GM23248 (cell line): Measurements from ENCODE around the gene OR1N2. TPM values are rescaled to one million over a fixed set of nuclear protein-coding genes. Genes with fewer than 3 reads are reported as not detected.

ENCODE experiments used
- DNase-seq: peaks from one replicate; pipeline ENCODE4 v3.0.0-alpha.2; 2015
- H2AFZ ChIP-seq: fragments of 200-600 bp; sonication (generic); 2 replicates; pipeline ENCODE4 v1.6.1; 2016; ENCODE audit warnings: antibody characterized with exemption
- H3F3A ChIP-seq: fragments of 200-600 bp; sonication (generic); 2 replicates; pipeline ENCODE4 v1.6.1; 2016; ENCODE audit warnings: mild to moderate bottlenecking, antibody characterized with exemption, mixed run types; ENCODE audit not compliant: insufficient read depth
- H3K27ac ChIP-seq: fragments of 200-600 bp; sonication (generic); 2 replicates; pipeline ENCODE4 v1.5.1; 2016; ENCODE audit warnings: mild to moderate bottlenecking
- H3K27me3 ChIP-seq: fragments of 200-600 bp; sonication (generic); replicated peaks from 2 replicates; pipeline ENCODE4 v1.6.1; 2016; ENCODE audit warnings: mild to moderate bottlenecking; ENCODE audit not compliant: insufficient read depth
- H3K36me3 ChIP-seq: fragments of 200-600 bp; sonication (generic); 2 replicates; pipeline ENCODE4 v1.6.1; 2016; ENCODE audit warnings: low read depth, mild to moderate bottlenecking
- H3K4me1 ChIP-seq: fragments of 200-600 bp; sonication (generic); 2 replicates; pipeline ENCODE4 v1.6.1; 2016; ENCODE audit warnings: mild to moderate bottlenecking; ENCODE audit not compliant: insufficient read depth
- H3K4me2 ChIP-seq: fragments of 200-600 bp; sonication (generic); one replicate; pipeline ENCODE4 v1.6.1; 2016; ENCODE audit warnings: mild to moderate bottlenecking; ENCODE audit not compliant: unreplicated experiment
- H3K4me3 ChIP-seq: fragments of 200-600 bp; sonication (generic); 2 replicates; pipeline ENCODE4 v1.5.1; 2016; ENCODE audit warnings: mild to moderate bottlenecking
- H3K79me2 ChIP-seq: fragments of 200-600 bp; sonication (generic); 2 replicates; pipeline ENCODE4 v1.6.1; 2016; ENCODE audit warnings: mild to moderate bottlenecking; ENCODE audit not compliant: insufficient read depth
- H3K9ac ChIP-seq: fragments of 200-600 bp; sonication (generic); 2 replicates; pipeline ENCODE4 v1.6.1; 2016; ENCODE audit warnings: mild to moderate bottlenecking
- H3K9me2 ChIP-seq: fragments of 200-600 bp; sonication (generic); 2 replicates; pipeline ENCODE4 v1.6.1; 2016; ENCODE audit warnings: mixed run types, mild to moderate bottlenecking, moderate library complexity; ENCODE audit not compliant: insufficient read depth
- H3K9me3 ChIP-seq: fragments of 200-600 bp; sonication (generic); one replicate; pipeline ENCODE4 v1.6.1; 2017; ENCODE audit warnings: low read depth
- H4K20me1 ChIP-seq: fragments of 200-600 bp; sonication (generic); 2 replicates; pipeline ENCODE4 v1.6.0; 2016; ENCODE audit not compliant: insufficient read depth
- EZH2 ChIP-seq: fragments of 200-600 bp; sonication (generic); IDR thresholded peaks from 2 replicates; pipeline ENCODE4 v1.6.1; 2018; ENCODE audit warnings: antibody characterized with exemption, mild to moderate bottlenecking; ENCODE audit not compliant: insufficient read depth, poor library complexity, severe bottlenecking
- EZH2phosphoT487 ChIP-seq: fragments of 200-600 bp; sonication (generic); IDR thresholded peaks from 2 replicates; pipeline ENCODE4 v1.6.1; 2018; ENCODE audit warnings: antibody characterized with exemption, moderate library complexity, mild to moderate bottlenecking, low read depth; ENCODE audit not compliant: insufficient read depth
- whole genome bisulfite sequencing, 2 experiments: methylation state at CpG; one replicate each; pipeline ENCODE4 v1.1.6; 2015 to 2017; ENCODE audit warnings: low lambda C conversion rate in 2 of 2, low coverage in 1 of 2; ENCODE audit errors: missing lambda C conversion rate in 2 of 2; 5-methylcytosine and 5-hydroxymethylcytosine counted together
- in situ Hi-C: fragments of 300-500 bp; cut with MboI; formaldehyde crosslinking; loops from 2 replicates; pipeline ENCODE4 v1.15.0; 2020
- polyA plus RNA-seq: library from polyadenylated mRNA; unstranded; fragments of >200 nt; fragmentation: Nextera tagmentation; extraction: Ambion mirVana; gene quantifications from 2 replicates; pipeline ENCODE4 v1.2.1, GENCODE V29; 2016
- total RNA-seq: library from RNA; depleted of rRNA; stranded (reverse); fragments of >200 nt; shearing (Covaris generic); gene quantifications from 2 replicates; pipeline ENCODE4 v1.2.3, GENCODE V29; 2014; rRNA removed

The OR1N2 gene, protein sequence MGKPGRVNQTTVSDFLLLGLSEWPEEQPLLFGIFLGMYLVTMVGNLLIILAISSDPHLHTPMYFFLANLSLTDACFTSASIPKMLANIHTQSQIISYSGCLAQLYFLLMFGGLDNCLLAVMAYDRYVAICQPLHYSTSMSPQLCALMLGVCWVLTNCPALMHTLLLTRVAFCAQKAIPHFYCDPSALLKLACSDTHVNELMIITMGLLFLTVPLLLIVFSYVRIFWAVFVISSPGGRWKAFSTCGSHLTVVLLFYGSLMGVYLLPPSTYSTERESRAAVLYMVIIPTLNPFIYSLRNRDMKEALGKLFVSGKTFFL
- not detected in 2 replicates for total RNA-seq
- polyA plus RNA-seq, result not detected in 2 replicates

DNA sequence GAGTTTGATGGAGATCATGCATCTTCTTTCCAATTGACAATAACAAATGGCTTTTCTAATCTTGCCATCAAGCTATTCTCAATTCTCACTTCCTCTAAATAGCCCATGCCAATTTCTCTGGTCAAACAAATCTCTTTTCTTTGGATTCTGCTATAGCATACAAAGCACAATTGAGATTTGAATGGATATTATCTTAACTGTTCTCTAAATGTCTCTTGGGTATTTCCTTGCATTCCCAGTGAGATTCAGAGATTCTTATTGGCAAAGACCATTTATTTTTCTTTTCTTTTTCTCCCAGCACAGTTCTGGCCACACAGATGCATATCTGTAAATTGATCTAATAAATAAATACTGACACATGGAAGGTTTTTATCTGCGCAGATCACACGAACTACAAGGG, at the start of gene OR1N2:
OR1N2 (plus strand) TSS at position 301 of the 400 bp plus-strand sequence. CDS start 100 bp downstream, outside the sequence.
- no peaks in the 10 kb centered on the region for H3K9me2 ChIP-seq
- in situ Hi-C loops, result no loop called here
- H3K4me2 ChIP-seq, result no peak within 1 kb of the TSS
- no peak within 1 kb of the TSS for H3K9ac ChIP-seq
- no peaks in the 10 kb centered on the region for H4K20me1 ChIP-seq
- no peaks in the 10 kb centered on the region for H3K9me3 ChIP-seq
- H3K4me1 ChIP-seq, result no peaks in the 10 kb centered on the region
- WGBS, 2 experiments, result 72 to 75% methylated on average over 2 of the region's 2 CpGs
- H3K27me3 ChIP-seq, result no peaks in the 10 kb centered on the region
- TF ChIP-seq EZH2phosphoT487, result no peak
- no peak for TF ChIP-seq EZH2
- H3K36me3 ChIP-seq, result no peaks in the 10 kb centered on the region
- H3K27ac ChIP-seq, result no peak within 1 kb of the TSS
- H2AFZ ChIP-seq, result no peak within 1 kb of the TSS
- H3K4me3 ChIP-seq, result no peak within 1 kb of the TSS
- no peaks in the 10 kb centered on the region for H3K79me2 ChIP-seq
- DNase-seq, result no peak
- no peaks in the 10 kb centered on the region for H3F3A ChIP-seq

DNA sequence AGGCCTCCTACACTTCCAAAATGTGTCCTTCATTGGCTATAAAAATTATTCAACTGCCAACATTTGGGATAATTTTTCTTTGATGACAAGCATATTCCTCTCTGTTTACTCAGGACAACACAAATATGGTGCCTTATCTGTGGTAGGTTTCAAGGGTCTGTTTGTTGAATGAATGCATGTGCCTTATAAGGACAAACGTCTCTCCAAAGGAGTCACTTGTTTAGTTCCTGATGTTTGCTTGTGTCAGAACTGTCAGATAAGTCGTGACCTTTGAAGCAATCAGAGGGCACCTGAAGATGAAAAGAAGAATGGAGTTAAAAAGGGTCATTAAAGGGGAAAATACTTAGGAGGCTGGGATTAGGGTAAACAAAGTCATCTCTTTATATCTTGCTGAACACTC, 45.9 kb upstream of the OR1N2 start:
- in situ Hi-C loops, result no loop called here
- TF ChIP-seq EZH2, result no peak
- TF ChIP-seq EZH2phosphoT487, result no peak
- Histone ChIP-seq H3K9me3 (no peaks in the 10 kb centered on the region), H3K4me3 (no peak overlapping the region), H3K36me3 (no peaks in the 10 kb centered on the region), H2AFZ (no peak overlapping the region), H3K27ac (no peak overlapping the region), H3K9me2 (no peaks in the 10 kb centered on the region), H3F3A (no peaks in the 10 kb centered on the region), H3K4me1 (no peaks in the 10 kb centered on the region), H3K9ac (no peak overlapping the region), H3K4me2 (no peak overlapping the region), H3K27me3 (no peaks in the 10 kb centered on the region), H3K79me2 (no peaks in the 10 kb centered on the region), H4K20me1 (no peaks in the 10 kb centered on the region)
- WGBS, 2 experiments, result 54 to 57% methylated on average over 2 of the region's 2 CpGs
- DNase-seq, result no peak

DNA sequence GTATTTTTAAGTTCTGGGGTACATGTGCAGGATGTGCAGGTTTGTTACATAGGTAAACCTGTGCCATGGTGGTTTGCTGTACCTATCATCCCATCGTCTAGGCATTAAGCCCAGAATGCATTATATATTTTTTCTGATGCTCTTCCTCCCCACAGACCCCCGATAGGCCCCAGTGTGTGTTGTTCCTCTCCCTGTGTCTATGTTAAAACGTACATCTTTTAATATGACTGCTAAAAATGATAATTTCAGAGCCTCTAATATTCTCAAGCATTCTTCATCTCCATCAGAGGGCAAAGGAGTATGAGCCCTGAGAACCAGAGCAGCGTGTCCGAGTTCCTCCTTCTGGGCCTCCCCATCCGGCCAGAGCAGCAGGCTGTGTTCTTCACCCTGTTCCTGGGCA, 42.4 kb upstream of the OR1N2 start, which contains the start of gene OR1J2:
OR1J2 (plus strand) TSS at position 301 of the 400 bp plus-strand sequence; CDS start at position 301, 0 bp downstream.
- Histone ChIP-seq H3K9ac (no peak within 1 kb of the TSS), H3K27ac (no peak within 1 kb of the TSS), H3K4me2 (no peak within 1 kb of the TSS), H3K9me3 (no peaks in the 10 kb centered on the region), H3K27me3 (no peaks in the 10 kb centered on the region), H3K9me2 (peaks cover 3% of the 10 kb centered on the region; the same call in 1 of the 2 replicates), H3K4me1 (no peaks in the 10 kb centered on the region; the same call in 1 of the 2 replicates), H2AFZ (no peak within 1 kb of the TSS), H3F3A (no peaks in the 10 kb centered on the region), H4K20me1 (no peaks in the 10 kb centered on the region), H3K79me2 (no peaks in the 10 kb centered on the region), H3K36me3 (no peaks in the 10 kb centered on the region), H3K4me3 (no peak within 1 kb of the TSS)
- DNase-seq, result no peak
- in situ Hi-C loops, result no loop called here
- TF ChIP-seq EZH2 (no peak), EZH2phosphoT487 (no peak)
- WGBS, 2 experiments, result 57 to 60% methylated on average over 6 of the region's 6 CpGs

DNA sequence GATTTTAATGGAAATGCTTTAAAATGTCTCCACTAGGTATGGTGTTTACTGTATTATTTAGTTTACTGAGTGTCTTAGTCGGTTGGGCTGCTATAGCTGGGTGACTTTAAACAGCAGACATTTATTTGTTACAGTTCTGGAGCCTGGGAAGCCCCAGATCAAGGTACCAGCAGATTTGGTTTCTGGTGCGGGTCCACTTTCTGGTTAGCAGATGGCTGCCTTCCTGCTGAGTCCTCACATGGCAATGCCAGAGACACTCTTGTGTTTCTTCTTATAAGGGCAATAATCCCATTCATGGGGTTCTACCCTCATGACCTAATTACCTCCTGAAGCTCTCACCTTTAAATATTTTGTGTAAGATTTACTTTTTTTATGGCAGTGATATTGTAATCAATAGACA, 34.7 kb upstream of the OR1N2 start:
- no peak for DNase-seq
- H3K4me2 ChIP-seq, result no peak overlapping the region
- no peaks in the 10 kb centered on the region for H3K27me3 ChIP-seq
- no peak overlapping the region for H3K4me3 ChIP-seq
- no peaks in the 10 kb centered on the region for H4K20me1 ChIP-seq
- TF ChIP-seq EZH2, result no peak
- TF ChIP-seq EZH2phosphoT487, result no peak
- no peaks in the 10 kb centered on the region for H3K9me3 ChIP-seq
- no peaks in the 10 kb centered on the region for H3F3A ChIP-seq
- H3K9me2 ChIP-seq, result peaks cover 7% of the 10 kb centered on the region; the same call in 1 of the 2 replicates
- peaks cover 4% of the 10 kb centered on the region; the same call in 1 of the 2 replicates for H3K36me3 ChIP-seq
- H3K9ac ChIP-seq, result no peak overlapping the region
- no peaks in the 10 kb centered on the region; the same call in 1 of the 2 replicates for H3K4me1 ChIP-seq
- H2AFZ ChIP-seq, result no peak overlapping the region
- 33% methylated on average over 2 of the region's 2 CpGs for WGBS, 2 experiments
- in situ Hi-C loops, result no loop called here
- H3K27ac ChIP-seq, result no peak overlapping the region
- no peaks in the 10 kb centered on the region for H3K79me2 ChIP-seq
